ENCODE data around the gene OTOF.
"Not testable (repeated sequence)": the region's sequence is repeated elsewhere in the genome, so short reads cannot be mapped to it uniquely, and the experiment has no call there.

The OTOF gene

DNA sequence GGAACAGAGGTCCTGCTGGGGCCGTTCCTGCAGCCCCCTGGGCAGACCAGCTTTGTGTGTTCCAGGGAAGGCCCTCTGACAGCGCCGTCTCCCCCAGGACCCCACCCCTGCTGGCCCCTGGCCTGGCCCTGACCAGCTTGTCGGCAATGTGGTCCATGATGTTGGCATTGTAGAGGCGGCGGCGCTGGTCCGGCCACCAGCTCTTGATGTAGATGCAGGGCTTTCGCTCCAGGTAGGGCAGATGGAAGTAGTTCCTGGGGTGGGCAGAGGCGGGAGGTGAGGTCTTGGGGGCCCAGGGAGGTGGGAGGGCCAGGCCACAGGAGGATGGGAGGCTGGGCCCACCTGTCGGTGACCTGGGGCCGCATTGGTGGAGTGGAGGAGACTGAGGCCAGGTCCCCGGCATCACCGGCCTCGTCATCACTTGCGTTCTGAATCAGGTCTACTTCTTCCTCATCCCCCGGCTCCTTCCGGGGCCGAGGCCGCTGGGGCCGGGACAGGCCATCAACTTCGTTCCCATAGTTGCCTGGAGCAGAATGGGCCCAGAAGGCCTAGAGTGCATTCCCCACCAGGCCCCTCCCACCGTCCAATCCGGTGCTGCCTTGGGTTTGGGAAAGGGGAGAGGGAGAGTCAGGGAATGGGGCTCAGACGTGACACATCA, 1.3 kb upstream of the OTOF start:
- DNase-seq = no peak

DNA sequence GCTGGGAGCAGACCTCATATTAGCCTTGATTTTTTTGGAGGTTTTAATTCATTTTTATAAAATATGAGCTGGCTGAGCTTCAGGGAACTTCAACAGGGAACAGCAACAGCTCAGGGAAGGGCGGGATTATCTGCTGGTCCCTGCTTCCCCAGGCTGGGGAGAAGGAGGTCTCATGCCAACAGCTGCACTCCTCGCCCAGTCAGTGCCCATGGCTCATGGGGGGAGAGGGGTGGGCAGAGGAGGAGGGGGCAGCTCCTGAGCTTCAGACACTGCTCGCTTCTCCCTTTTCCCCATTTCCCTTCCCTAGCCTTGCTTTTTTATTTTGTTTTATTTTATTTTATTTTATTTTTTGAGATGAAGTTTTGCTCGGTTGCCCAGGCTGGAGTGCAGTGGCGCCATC, 442 bp upstream of the OTOF start:
- DNase-seq = no peak

DNA sequence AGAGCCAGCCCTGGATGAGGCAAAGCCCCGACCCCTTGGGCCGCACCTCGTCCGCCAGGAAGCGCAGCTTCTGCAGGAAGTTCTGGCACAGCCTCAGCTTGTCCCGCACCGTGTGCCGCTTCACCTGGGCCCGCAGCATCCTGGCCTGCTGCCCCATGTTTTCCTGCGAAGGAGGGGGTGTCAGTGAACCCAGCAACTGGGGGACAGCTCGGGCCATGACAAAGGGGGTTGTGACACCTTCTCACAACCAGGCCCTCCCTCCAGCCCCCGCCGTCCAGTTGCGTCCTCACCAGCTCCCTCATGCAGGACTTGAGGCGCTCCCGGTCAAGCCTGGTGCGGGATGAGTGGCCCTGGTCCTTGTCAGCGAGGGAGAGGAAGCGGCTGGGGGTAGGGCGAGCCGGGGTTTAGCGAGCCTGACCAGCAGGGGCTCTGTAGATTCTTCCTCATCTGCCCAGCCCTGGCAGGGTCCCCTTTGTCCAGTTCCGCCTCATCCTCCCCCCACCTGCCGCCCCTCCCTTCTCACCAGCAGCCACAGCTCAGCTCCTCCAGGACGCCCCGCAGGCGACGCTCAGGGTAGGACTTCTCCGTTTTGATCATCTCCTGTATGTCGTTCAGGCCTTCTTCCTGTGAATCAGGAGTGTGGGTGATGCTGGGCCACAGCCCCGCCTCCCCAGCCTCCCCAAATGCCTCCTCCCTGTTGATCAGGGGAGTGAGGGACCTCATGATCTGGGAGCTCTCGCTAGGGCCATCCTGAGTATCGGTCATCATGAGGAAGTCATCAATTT, 606 bp downstream of the OTOF start:
- DNase-seq = no peak

DNA sequence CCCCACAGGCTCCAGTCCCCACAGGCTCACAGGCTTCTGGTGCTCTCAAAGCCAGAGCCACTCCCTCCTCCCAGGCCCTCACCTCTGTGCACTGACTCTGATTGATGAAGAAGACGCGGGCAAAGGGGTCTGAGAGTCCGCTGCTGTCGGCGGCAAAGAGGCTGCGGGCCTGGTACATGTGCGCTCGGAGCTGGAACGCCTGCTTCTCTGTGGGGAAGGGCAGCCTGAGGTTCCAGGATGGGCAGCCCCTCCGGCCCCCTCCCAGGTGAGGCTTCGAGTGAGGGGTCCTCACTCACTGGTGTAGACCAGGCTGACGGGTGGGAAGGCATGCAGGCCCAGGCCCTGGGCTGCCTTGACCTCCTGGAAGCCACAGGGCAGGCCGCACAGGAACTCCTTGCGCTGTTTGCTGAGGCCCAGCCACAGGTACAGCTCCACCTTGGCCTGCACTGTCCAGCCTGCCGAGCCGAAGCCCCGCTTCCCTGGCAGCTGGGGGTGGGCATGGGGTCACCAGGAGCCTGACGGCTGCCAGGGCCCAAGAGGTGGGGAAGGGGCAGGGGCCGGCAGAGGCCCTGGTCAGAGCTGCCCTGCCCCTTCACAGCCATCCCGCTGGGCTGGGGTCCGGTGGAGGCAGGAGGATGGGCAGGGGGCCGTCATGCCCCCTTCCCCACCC, 2.0 kb downstream of the OTOF start:
- no peak for DNase-seq

DNA sequence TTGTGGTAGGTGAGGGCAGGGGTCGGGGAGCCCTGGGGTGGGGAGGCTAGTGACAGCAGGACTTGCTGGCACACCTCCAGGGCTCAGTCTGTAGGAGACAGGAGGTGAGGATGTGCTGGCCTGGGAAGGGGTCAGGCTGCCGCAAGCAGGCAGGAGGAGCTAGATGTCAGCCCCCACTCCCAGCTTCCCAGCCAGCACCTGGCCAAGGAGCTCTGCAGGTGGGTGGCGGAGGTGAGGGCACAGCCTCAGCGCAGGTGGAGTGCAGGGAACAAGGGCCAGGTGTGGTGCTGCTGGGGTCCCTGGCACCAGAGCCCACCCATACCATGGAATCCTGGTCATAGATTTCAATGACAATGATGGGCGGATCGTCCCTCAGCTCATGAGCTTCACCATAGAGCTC, 2.9 kb downstream of the OTOF start:
- no peak for DNase-seq

DNA sequence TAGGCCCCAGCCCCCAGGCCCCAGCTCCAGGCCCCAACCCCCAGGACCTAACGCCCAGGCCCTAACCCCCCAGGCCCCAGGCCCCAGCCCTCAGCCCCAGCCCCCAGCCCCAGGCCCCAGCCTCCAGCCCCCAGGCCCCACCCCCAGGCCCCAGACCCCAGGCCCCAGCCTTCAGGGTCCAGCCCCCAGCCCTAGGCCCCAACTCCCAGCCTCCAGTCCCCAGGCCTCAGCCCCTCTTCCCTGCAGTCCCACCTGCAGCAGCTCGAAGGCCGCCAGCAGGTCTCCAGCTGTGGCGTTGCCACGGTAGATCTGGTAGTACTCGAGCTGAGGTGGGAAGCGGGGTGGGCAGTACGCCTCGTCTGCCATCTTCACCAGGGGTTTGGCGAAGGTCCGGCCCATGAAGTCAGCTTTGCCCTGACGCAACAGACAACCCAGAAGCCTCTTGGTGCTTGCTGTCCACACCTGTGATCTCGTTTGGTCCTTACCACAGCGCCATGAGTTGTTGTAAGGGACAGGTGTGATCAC, 3.6 kb downstream of the OTOF start:
- DNase-seq = no peak

DNA sequence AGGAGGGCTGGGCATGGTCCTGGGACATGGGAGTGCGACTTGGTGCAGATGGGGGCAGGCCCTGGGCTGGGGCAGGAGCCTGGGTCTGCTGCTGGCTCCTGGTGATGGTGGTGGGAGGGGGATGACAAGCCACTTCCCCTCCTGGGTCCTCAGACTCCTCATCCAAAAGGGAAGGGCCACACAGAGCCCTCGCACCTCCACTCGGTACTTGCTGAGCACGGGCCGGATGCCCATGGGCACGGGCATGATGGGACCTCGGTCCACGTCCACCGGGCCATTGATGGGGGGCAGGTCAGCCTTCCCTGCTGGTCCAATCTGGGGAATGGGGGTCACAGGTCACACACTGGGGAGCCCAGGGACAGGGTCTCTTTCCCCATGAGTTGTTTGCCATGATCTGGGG, 4.1 kb downstream of the OTOF start:
- no peak for DNase-seq

DNA sequence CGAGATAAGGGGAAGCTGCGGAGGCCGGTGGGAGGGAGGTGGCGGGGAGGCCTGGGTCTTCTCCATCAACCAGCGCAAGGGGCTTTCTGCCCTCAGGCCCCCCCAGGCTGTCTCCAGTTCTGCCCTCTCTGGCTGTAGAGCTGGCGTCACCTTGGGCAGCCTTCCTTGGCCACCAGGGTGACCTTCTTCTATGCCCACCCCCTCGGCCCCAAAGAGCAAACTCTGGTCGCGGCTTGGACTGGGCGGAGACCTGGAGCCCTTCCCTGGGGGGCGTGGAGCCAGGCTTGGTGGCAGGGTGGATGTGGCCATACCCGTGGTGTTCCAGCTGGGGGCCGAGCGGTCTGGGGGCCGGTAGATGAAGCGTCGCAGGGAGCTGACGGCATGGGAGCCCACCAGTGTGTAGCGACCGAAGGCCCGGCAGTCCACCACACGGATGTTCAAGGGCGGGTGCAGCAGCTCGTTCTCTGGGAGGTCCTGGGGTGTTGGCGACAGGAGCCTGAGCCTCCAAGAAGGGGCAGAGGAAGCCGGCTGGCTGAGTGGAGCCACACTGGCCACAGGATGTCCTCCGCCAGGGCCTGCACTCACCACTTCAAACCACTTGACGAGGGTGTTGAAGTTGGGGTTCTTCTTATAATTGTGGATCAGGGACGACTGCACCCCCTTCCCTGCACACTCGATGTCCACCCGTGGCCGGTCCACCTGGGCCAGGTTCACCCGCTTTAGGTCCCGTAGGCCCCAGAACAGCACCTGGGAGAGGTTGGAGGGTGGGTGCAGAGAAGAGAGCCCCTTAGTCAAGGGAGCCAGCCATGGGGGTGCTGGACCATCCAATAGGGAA, 4.9 kb downstream of the OTOF start:
- no peak for DNase-seq

DNA sequence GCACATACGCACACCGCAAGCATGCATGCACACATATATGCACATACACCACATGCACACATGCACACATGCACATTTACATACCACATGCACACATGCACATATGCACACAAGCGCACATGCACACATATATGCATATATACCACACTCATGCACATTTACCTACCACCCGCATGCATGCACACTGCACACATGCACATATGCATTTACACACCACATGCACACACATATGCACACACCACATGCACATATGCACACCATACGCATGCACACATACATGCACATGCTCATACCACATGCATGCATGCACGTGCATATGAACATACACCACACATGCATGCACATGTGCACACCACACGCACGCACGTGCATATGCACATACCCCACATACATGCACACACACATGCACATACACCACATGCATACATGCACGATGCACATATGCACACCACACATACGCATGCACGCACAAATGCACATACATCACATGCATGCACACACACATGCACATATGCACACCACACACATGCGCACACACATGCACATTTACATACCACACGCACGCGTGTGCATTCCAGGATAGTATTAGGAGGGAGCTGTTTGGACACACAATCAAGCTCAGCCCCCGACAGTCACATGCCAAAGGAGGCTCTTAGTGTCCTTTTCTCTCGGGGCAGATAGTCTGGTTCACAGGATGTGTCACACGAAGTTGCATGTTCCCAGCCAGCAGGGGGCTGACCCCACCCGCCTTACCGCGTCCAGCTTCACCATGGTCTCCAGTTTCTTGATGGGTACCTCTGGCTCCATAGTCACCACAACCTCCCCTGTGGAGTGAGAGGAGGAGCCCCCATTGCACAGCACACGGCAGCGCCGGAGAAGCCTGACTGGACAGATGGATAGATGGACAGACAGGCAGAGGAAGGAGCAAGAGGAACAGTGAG, 5.9 kb downstream of the OTOF start:
- DNase-seq = no peak

DNA sequence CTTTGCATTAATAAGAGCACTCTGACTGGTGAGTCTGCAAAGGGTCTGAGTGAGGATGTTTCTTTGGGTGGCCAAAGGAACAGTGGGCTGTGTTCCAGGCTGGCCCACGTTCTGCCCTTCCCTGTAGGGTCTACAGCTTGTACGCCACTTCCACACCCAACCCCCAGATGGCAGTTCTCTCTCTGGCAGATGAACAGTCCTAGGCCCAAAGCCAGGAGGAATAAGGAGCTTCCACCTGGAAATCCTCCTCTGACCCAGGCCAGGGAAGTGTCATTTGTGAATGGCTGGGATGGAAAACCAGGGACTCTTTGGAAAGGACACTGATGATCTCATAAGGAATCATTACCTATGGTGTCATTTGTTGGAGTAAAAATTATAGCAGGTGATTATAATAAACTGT, 6.6 kb downstream of the OTOF start:
- DNase-seq = no peak

DNA sequence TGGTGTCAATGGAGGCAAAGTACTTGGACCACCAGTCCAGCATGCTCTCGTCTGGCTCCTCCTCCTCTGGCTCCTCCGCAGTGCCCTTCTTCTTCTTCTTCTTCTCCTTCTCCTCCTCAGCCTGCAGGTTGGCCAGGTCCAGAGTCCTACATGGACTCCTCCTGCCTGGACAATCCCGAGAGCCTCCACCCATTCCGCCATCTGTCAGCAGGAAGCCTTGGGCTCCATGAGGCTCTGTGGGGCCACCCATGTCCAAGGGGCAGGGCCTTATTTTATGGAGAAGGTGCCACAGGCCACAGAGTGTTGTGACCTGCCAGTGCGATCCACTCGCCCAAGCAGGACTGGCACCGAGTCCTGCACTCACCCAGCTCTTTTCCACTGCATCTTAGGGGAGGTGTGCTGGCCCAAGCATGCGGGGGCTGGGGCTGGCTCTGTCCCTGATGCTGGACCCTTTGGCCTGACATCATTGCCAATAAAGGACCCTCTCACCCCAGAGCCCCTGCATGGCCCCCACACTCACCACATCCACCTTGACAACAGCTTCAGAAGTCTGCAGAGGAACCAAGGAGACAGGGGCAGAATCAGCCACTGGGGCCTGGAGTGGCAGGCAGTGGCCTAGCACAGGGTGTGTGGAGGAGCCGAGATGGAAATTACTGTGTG, 7.2 kb downstream of the OTOF start:
- DNase-seq = no peak

DNA sequence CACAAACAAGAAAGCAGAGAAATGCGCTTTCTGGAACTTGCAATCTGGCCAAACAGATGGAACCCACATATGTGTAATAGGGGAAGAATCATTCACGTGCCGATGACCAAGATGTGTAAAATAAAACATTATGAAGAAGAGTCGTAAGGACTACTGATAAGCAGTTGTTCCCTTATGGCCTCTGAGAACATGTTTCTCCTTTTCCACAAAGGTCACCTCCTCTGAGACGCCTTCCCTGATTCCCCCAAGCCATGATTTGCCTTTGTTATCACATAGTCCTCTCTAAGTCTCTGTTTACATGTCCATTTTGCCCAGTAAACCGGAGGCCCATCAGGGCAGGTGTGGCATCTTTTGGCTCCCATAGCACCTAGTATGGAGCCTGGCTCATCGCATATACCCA, 8.0 kb downstream of the OTOF start:
- no peak for DNase-seq

DNA sequence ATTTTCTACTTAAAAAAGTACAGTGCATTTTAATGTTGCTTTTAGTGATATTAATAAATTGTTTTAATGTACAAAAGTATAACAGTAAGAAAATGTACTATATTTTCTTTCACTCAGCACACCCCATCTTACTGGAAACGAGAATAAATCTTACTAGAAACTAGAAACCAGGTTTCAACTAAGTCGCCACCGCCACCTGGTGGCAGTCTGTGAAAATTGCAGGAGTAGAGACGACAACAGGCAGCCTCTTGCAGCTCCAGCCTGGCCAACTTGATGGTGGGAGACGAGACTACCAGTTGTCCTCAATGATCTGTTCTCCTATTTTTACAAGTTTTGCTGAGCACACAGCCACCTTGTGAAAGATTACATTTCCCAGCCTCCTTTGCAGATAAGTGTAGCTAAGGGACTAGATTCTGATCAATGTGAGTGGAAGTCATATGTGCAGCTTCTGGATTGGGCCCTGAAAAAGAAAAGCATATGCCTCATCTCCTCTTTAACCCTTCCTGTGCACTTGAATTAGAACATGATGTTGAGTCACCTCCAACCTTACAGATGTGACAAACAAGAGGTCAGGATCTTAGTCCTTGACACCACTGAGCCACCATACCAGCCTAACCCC, 8.7 kb downstream of the OTOF start:
- peak; percentile 2 for DNase-seq

DNA sequence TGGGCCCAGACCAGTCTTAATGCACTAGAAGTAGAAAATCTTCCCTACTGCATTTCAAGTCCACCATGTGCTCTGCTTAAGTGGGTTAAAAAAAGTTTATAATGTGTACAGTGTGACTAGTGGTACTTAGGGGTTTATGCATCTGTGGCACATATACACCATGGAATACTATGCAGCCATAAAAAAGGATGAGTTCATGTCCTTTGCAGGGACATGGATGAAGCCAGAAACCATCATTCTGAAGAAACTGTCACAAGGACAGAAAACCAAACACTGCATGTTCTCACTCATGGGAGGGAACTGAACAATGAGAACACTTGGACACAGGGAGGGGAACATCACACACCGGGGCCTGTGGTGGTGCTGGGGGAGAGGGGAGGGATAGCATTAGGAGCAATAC, 9.4 kb downstream of the OTOF start:
- not testable (repeated sequence) for DNase-seq

DNA sequence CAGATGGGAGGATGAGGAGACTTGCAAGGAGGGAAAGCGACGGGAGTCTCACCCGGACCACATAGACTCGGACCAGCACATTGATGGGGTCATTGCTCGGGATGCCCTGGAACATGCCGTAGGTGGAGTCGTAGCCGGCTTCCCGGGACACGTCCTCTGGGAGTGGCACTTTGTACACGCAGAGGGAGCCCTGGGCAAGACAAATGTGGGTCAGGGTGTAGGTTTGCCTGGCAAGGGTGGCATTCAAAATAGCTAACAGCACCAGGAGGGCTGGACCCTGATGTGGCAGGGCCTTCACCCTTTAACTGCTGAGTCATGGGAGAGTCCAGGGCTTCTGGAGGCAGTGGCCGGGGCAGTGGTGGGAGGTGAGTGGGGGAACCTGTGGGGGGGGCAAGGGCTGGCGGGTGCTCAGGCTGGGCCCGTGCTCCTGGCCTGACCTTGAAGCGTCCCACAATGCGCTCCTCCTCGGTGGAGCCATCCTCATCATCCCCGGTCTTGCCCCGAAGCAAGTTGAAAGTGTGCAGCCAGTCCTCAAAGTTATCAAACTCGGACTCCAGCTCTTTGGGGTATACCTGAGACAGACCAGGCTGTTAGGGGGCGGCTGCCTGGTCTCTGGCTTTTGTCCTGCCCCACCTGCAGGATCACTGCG, 11.1 kb downstream of the OTOF start:
- DNase-seq = no peak

DNA sequence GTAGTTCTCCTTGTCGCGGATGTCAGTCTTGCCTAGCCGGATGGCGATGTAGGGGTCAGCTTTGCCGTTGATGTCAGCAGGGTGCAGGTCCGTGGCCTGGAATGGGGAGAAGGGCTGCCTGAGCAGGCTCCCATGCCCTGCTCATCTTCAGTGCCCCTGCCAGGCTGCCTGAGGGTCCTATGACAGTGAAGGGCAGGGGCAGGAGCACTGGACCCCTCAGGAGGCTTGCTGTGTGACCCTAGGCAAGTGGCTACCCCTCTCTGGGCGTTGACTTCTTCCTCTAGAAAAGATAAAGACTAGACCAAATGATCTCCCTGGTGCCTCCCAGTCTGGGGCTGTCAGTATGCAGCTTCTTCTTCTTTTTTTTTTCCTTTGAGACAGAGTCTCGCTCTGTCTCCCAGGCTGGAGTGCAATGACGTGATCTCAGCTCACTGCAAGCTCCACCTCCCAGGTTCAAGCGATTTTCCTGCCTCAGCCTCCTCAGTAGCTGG, 11.9 kb downstream of the OTOF start:
- DNase-seq = no peak

DNA sequence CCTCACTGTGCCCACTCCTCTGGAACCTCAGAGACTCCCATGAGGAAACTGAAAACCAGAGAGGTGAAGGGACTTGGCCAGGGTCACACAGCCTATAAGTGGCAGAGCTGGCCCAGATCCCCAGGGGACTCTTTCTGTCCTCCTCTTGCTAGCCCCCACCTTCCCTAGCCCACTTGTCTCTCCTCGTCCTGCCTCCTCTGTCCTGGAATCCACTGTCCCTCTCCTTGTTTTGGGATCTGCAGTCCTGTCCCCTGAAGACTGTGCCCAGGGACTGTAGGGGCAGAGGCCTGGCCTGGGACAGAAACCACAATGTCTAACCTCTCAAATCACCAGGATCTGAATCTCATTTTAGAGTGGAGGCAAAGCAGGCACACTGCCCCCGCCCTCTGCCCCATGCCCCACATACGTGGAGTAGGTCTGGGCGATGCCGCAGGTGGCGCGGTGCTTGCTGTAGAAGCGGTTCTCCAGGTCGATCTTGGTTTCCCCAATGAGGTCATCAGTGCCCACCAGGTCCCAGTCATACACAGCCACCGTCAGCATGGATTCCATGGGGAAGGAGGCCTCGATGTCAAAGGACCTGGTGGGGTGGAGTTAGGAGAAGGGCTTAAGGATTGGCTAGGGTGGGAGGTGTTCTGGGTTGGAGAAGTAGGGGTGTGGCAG, 12.5 kb downstream of the OTOF start:
- DNase-seq = no peak

DNA sequence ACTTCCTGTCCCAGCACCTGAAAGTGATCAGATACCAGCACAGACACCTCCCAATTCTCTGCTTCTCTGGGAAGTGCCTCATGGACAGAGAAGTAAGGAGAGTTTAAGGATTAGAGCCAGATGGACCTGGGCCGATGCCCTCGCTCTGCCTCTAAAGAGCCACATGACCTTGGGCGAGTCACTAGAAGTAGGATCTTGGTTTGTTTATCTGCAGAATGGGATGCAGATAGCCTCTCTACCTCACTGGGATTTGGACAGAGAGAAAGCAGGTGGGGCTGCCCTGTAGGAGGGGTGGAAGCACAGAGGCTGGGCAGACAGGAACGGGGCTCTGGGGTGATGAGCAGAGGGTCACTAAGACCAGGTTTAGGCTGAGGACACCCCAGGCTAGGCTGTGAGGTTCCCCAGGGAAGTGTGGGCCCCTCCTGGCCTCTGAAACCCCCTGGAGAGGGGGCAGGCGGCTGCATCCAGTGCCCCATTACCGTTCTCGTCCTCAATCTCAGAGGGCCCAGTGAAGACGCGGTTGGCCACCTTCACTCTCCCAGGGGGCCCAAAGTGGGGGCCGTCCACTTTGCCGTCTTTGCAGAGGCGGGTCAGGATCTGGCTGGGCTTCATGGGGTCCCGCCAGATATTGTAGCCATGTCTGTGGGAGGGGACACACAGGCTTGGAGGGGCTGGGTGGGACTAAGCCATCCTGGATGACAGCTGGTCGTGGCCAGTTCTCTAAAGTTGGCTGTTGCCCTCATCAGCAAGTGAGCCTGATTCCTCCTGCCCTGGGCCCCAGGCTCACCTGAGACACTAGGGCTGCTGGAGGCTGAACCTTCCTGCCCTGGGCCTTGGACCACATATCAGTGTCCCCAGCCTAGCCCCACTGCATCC, 13.3 kb downstream of the OTOF start:
- DNase-seq = no peak

All from kidney glomerular epithelial cell (primary cell).